Smooth muscle cell (in vitro differentiated cells): ENCODE measurements around the gene TOR4A. TPM values are rescaled to one million over a fixed set of nuclear protein-coding genes. Genes with fewer than 3 reads are reported as not detected.
A peak's percentile ranks its signal among the peaks of the same experiment; 100 is the strongest.
"Not testable (repeated sequence)": the region's sequence is repeated elsewhere in the genome, so short reads cannot be mapped to it uniquely, and the experiment has no call there.

Source experiments
- DNase-seq: peaks from one replicate; lab custom pipeline; 2025; ENCODE audit not compliant: unreplicated experiment; lab: John Stamatoyannopoulos, UW
- H2AFZ ChIP-seq: fragments of 200-600 bp; sonication (generic); 2 replicates; pipeline ENCODE4 v1.6.0; 2016; ENCODE audit warnings: antibody characterized with exemption, low read depth, mild to moderate bottlenecking
- H3F3A ChIP-seq: fragments of 200-600 bp; sonication (generic); 2 replicates; pipeline ENCODE4 v1.6.0; 2017; ENCODE audit warnings: antibody characterized with exemption, low read depth
- H3K27ac ChIP-seq: fragments of 200-600 bp; sonication (generic); 2 replicates; pipeline ENCODE4 v1.5.1; 2016; ENCODE audit warnings: low read depth, mild to moderate bottlenecking
- H3K27me3 ChIP-seq: fragments of 200-600 bp; sonication (generic); 2 replicates; pipeline ENCODE4 v1.6.1; 2016; ENCODE audit warnings: low read depth, mild to moderate bottlenecking
- H3K36me3 ChIP-seq: fragments of 200-600 bp; sonication (generic); 2 replicates; pipeline ENCODE4 v1.5.1; 2016; ENCODE audit warnings: low read depth
- H3K4me1 ChIP-seq: fragments of 200-600 bp; sonication (generic); 2 replicates; pipeline ENCODE4 v1.5.1; 2016; ENCODE audit warnings: low read depth
- H3K4me2 ChIP-seq: fragments of 200-600 bp; sonication (generic); 2 replicates; pipeline ENCODE4 v1.6.0; 2016; ENCODE audit warnings: mild to moderate bottlenecking
- H3K4me3 ChIP-seq: fragments of 200-600 bp; sonication (generic); 2 replicates; pipeline ENCODE4 v1.5.1; 2016; ENCODE audit warnings: mild to moderate bottlenecking
- H3K79me2 ChIP-seq: fragments of 200-600 bp; sonication (generic); 2 replicates; pipeline ENCODE4 v1.6.0; 2016; ENCODE audit warnings: low read depth, mild to moderate bottlenecking
- H3K9ac ChIP-seq: fragments of 200-600 bp; sonication (generic); 2 replicates; pipeline ENCODE4 v1.6.0; 2016; ENCODE audit warnings: low read depth
- H3K9me3 ChIP-seq: fragments of 200-600 bp; sonication (generic); replicated peaks from 2 replicates; pipeline ENCODE4 v1.5.1; 2016; ENCODE audit warnings: low read depth
- H4K20me1 ChIP-seq: fragments of 200-600 bp; sonication (generic); 2 replicates; pipeline ENCODE4 v1.6.0; 2016; ENCODE audit warnings: low read depth
- CTCF ChIP-seq: fragments of 200-600 bp; sonication (generic); IDR thresholded peaks from 2 replicates; pipeline ENCODE4 v1.5.1; 2017; ENCODE audit warnings: borderline replicate concordance, mild to moderate bottlenecking, antibody characterized with exemption; ENCODE audit not compliant: insufficient read depth, poor library complexity, severe bottlenecking
- whole genome bisulfite sequencing: methylation state at CpG from one replicate; pipeline ENCODE4 v1.1.7; 2016; ENCODE audit warnings: low lambda C conversion rate; 5-methylcytosine and 5-hydroxymethylcytosine counted together
- polyA plus RNA-seq: library from polyadenylated mRNA; unstranded; fragments of >200 nt; fragmentation: Nextera tagmentation; extraction: Ambion mirVana; gene quantifications from 2 replicates; pipeline ENCODE4 v1.2.1, GENCODE V29; 2016
- total RNA-seq: library from RNA; depleted of rRNA; stranded (reverse); fragments of >200 nt; gene quantifications from 2 replicates; pipeline ENCODE4 v1.2.3, GENCODE V29; 2014

The TOR4A gene
- total and polyA plus RNA-seq, 2 experiments from 2014 or later: 5.5 to 6.3 TPM

GRCh38 chr9:137256856-137257255, 20.7 kb upstream of the TOR4A start:
- no peak for DNase-seq
- H3K9me3 ChIP-seq: no peaks in the 10 kb centered on the region
- H3K9ac ChIP-seq: no peak overlapping the region
- no peak overlapping the region for H3K27ac ChIP-seq
- H3K79me2 ChIP-seq: peaks cover 20% of the 10 kb centered on the region
- peak overlapping the region; percentile 91 for H3K4me2 ChIP-seq
- no peaks in the 10 kb centered on the region for H3F3A ChIP-seq
- no peak for TF ChIP-seq CTCF
- H3K4me3 ChIP-seq: no peak overlapping the region
- peaks cover 14% of the 10 kb centered on the region for H4K20me1 ChIP-seq
- peaks cover 18% of the 10 kb centered on the region for H3K4me1 ChIP-seq
- H3K36me3 ChIP-seq: no peaks in the 10 kb centered on the region
- no peak overlapping the region for H2AFZ ChIP-seq
- no peaks in the 10 kb centered on the region for H3K27me3 ChIP-seq
- 96% methylated on average over 15 of the region's 15 CpGs for WGBS

GRCh38 chr9:137262173-137262908, 15.2 kb upstream of the TOR4A start:
- not testable (repeated sequence) for H3F3A ChIP-seq, H3K36me3 ChIP-seq, H3K9me3 ChIP-seq, H3K79me2 ChIP-seq, H3K4me2 ChIP-seq, H3K4me3 ChIP-seq, H4K20me1 ChIP-seq, DNase-seq, H3K27ac ChIP-seq, H3K27me3 ChIP-seq, H2AFZ ChIP-seq, H3K9ac ChIP-seq, H3K4me1 ChIP-seq
- peak; percentile 34 for TF ChIP-seq CTCF
- 41% methylated on average over 15 of the region's 15 CpGs for WGBS

- no peak for TF ChIP-seq CTCF
- WGBS: 93% methylated on average over 20 of the region's 24 CpGs
These were observed 14.6 kb upstream of the TOR4A start for GRCh38 chr9:137262909-137263285.

GRCh38 chr9:137263506-137263905, 14.0 kb upstream of the TOR4A start:
- no peak for TF ChIP-seq CTCF
- H2AFZ ChIP-seq: no peak overlapping the region
- WGBS: 98% methylated on average over 8 of the region's 10 CpGs
- DNase-seq: no peak
- H3K9ac ChIP-seq: no peak overlapping the region
- H3K4me1 ChIP-seq: no peaks in the 10 kb centered on the region
- no peaks in the 10 kb centered on the region for H3K9me3 ChIP-seq
- no peak overlapping the region for H3K4me2 ChIP-seq
- no peaks in the 10 kb centered on the region for H3K27me3 ChIP-seq
- H3K36me3 ChIP-seq: no peaks in the 10 kb centered on the region
- H3F3A ChIP-seq: no peaks in the 10 kb centered on the region
- H3K79me2 ChIP-seq: no peaks in the 10 kb centered on the region
- H3K27ac ChIP-seq: no peak overlapping the region
- H3K4me3 ChIP-seq: no peak overlapping the region
- H4K20me1 ChIP-seq: peaks cover 4% of the 10 kb centered on the region

More at GRCh38 chr9:137262909-137263285, 14.6 kb upstream of the TOR4A start:
- no peak overlapping the region for H3K4me3 ChIP-seq
- no peak for DNase-seq
- peaks cover 4% of the 10 kb centered on the region for H4K20me1 ChIP-seq
- H3K27me3 ChIP-seq: no peaks in the 10 kb centered on the region
- no peak overlapping the region for H3K9ac ChIP-seq
- no peaks in the 10 kb centered on the region for H3K79me2 ChIP-seq
- H3K27ac ChIP-seq: no peak overlapping the region
- no peak overlapping the region for H2AFZ ChIP-seq
- no peak overlapping the region for H3K4me2 ChIP-seq
- H3K9me3 ChIP-seq: no peaks in the 10 kb centered on the region
- H3K36me3 ChIP-seq: no peaks in the 10 kb centered on the region
- H3F3A ChIP-seq: no peaks in the 10 kb centered on the region
- H3K4me1 ChIP-seq: no peaks in the 10 kb centered on the region
